ENCODE results near the gene SMS.
"Not testable (repeated sequence)": the region's sequence is repeated elsewhere in the genome, so short reads cannot be mapped to it uniquely, and the experiment has no call there.

SMS gene

GRCh38 chrX:21950557-21950956 lies 10.0 kb downstream of the SMS start:
- not testable (repeated sequence) for DNase-seq (ENCODE audit: low read depth in 2 of 2)

GRCh38 chrX:21952624-21953023 lies 12.1 kb downstream of the SMS start:
- DNase-seq (ENCODE audit: low read depth in 2 of 2) = no peak

GRCh38 chrX:21953195-21953830 lies 12.8 kb downstream of the SMS start:
- DNase-seq (ENCODE audit: low read depth in 2 of 2) = not testable (repeated sequence)

GRCh38 chrX:21955403-21956189 lies 15.1 kb downstream of the SMS start:
- DNase-seq (ENCODE audit: low read depth in 2 of 2) = no peak

GRCh38 chrX:21956783-21957182 lies 16.3 kb downstream of the SMS start:
- DNase-seq (ENCODE audit: low read depth in 2 of 2) = no peak

- DNase-seq (ENCODE audit: low read depth in 2 of 2) = no peak
Measured at GRCh38 chrX:21958187-21958586, 17.7 kb downstream of the SMS start.

- DNase-seq (ENCODE audit: low read depth in 2 of 2) = no peak
Measured at GRCh38 chrX:21958916-21959315, 18.4 kb downstream of the SMS start.

- DNase-seq (ENCODE audit: low read depth in 2 of 2) = no peak
Measured at GRCh38 chrX:21959362-21960051, 19.0 kb downstream of the SMS start.

- DNase-seq (ENCODE audit: low read depth in 2 of 2) = no peak
Measured at GRCh38 chrX:21960569-21961541, 20.3 kb downstream of the SMS start.

- DNase-seq (ENCODE audit: low read depth in 2 of 2) = no peak
Measured at GRCh38 chrX:21962361-21962760, 21.9 kb downstream of the SMS start.

- DNase-seq (ENCODE audit: low read depth in 2 of 2) = no peak
Measured at GRCh38 chrX:21963269-21963668, 22.8 kb downstream of the SMS start.

- DNase-seq (ENCODE audit: low read depth in 2 of 2) = no peak
Measured at GRCh38 chrX:21963731-21964405, 23.4 kb downstream of the SMS start.

GRCh38 chrX:21966866-21967265 lies 26.4 kb downstream of the SMS start:
- DNase-seq (ENCODE audit: low read depth in 2 of 2) = no peak

GRCh38 chrX:21968333-21968732 lies 27.8 kb downstream of the SMS start:
- no peak for DNase-seq (ENCODE audit: low read depth in 2 of 2)

- DNase-seq (ENCODE audit: low read depth in 2 of 2) = no peak
Measured at GRCh38 chrX:21970326-21970725, 29.8 kb downstream of the SMS start.

- DNase-seq (ENCODE audit: low read depth in 2 of 2) = no peak
Measured at GRCh38 chrX:21972046-21972445, 31.5 kb downstream of the SMS start.

GRCh38 chrX:21972721-21973120 lies 32.2 kb downstream of the SMS start:
- DNase-seq (ENCODE audit: low read depth in 2 of 2) = peak; percentile 14 to 15

- DNase-seq (ENCODE audit: low read depth in 2 of 2) = no peak
Measured at GRCh38 chrX:21973321-21974010, 33.0 kb downstream of the SMS start.

- no peak for DNase-seq (ENCODE audit: low read depth in 2 of 2)
Measured at GRCh38 chrX:21974011-21974385, 33.5 kb downstream of the SMS start.

GRCh38 chrX:21975242-21975641 lies 34.7 kb downstream of the SMS start:
- no peak for DNase-seq (ENCODE audit: low read depth in 2 of 2)

- DNase-seq (ENCODE audit: low read depth in 2 of 2) = no peak
Measured at GRCh38 chrX:21975812-21976211, 35.3 kb downstream of the SMS start.

Measured in stimulated activated CD4-positive, alpha-beta T cell treated with anti-CD3 and anti-CD28 coated beads, Interleukin-15, amount 100 ng/mL, for 48 hours (primary cell).